Measurements from ENCODE around the gene FAM222A.

DNA sequence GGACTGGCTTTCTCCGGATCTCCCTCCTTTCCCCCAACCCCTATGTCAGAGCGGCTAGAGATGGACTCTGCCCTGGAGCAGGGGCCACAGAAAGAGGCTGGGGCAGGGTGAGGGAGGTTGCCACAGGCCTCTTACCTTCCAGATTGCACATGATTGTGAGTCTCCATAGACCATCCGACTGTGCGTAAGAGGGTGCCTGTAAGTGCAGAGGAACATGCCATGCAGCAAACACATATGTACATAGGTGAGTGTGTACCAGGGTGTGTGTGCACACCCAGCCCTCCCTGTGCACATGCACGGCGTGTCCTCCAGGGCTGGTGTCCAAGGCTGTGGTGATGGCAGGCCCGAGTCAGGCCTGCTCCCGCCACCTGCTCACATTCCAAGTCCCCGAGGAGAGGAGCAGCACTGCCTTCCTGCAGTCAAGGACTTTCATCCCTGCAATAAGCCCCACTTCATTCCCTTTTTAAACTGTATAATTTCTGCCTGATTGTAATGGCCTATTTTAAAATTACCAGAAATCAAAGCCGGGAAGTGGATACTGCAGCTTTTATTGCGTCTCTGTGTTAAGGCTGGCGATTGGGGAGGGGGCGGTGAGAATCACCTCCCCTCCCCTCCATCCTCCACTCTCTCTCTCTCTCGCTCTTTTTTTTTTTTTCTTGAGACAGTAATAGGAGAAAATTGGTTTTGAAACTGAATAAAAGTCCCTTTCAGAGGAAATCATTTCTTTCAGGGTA is 28.5 kb downstream of the FAM222A start:
- TF ChIP-seq, protein P1, sequence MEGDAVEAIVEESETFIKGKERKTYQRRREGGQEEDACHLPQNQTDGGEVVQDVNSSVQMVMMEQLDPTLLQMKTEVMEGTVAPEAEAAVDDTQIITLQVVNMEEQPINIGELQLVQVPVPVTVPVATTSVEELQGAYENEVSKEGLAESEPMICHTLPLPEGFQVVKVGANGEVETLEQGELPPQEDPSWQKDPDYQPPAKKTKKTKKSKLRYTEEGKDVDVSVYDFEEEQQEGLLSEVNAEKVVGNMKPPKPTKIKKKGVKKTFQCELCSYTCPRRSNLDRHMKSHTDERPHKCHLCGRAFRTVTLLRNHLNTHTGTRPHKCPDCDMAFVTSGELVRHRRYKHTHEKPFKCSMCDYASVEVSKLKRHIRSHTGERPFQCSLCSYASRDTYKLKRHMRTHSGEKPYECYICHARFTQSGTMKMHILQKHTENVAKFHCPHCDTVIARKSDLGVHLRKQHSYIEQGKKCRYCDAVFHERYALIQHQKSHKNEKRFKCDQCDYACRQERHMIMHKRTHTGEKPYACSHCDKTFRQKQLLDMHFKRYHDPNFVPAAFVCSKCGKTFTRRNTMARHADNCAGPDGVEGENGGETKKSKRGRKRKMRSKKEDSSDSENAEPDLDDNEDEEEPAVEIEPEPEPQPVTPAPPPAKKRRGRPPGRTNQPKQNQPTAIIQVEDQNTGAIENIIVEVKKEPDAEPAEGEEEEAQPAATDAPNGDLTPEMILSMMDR (IDR thresholded peaks at IDR 0.05), result no peak
- TF ChIP-seq POLR2A (IDR thresholded peaks at IDR 0.05), result no peak

Measured in lower leg skin (tissue), 3 donors.